DMS79 treated with DMSO at 0.1 percent for 48 hours (cell line): ENCODE measurements around the gene TUBGCP6.

Experiments used
- DNase-seq: peaks from one replicate; lab custom pipeline; 2025; lab: John Stamatoyannopoulos, UW

The TUBGCP6 gene, protein sequence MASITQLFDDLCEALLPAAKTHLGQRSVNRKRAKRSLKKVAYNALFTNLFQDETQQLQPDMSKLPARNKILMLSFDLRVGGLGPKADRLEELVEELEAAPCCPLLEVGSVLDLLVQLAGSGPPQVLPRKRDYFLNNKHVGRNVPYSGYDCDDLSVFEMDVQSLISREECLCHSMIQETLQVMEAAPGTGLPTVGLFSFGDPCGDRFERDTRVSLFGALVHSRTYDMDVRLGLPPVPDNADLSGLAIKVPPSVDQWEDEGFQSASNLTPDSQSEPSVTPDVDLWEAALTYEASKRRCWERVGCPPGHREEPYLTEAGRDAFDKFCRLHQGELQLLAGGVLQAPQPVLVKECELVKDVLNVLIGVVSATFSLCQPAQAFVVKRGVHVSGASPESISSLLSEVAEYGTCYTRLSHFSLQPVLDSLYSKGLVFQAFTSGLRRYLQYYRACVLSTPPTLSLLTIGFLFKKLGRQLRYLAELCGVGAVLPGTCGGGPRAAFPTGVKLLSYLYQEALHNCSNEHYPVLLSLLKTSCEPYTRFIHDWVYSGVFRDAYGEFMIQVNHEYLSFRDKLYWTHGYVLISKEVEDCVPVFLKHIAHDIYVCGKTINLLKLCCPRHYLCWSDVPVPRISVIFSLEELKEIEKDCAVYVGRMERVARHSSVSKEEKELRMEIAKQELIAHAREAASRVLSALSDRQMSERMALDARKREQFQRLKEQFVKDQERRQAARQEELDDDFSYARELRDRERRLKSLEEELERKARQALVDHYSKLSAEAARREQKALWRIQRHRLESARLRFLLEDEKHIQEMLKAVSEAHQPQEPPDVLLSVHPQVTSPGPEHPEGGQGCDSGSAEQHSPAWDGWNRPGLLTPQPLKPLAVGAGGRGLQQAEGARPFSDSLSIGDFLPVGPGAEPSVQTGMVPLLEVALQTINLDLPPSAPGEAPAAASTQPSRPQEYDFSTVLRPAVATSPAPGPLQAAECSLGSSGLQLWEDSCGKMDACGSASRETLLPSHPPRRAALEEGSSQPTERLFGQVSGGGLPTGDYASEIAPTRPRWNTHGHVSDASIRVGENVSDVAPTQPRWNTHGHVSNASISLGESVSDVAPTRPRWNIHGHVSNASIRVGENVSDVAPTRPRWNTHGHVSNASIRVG (N-terminal part only)

DNA sequence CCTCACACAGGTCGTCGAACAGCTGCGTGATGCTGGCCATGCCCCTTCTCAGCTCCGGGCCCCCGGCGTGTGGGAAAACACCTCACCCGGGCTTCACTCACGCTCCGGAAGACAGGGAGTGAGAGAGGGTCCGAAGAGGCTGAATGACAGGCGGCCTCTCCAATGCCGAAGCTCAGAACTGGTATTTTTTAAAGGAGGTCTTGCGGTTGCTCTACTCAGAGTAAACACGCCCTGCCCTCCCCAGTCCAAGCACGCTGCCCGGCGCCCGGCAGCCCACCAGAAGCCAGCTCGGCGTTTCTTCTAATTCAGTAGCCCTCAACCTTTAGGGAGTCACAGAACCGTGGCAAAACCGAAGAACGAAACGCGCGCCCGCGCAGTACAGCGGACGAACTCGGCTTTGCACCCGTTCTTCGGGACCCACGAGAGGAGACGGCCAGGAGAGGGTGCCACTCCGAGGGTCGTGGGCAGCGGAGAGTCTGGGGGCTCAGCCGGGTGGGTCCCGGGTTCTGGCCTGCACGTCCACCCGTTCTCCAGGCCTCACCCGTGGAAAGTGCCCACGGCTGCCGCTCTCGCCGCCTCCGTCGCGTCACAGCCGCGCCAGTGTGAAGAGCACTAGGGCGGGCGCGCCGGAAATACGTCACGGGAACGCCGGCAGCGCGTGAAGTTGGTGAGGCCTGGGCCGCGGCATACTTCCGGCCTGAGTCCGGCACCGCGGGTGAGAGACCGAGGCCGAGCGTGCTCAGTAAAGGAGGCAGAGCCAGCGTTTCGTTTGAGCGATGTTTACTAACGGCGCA, at the start of gene TUBGCP6:
Gene TUBGCP6, minus strand, starts transcription at position 604 of the 794 bp plus-strand sequence. Its CDS starts 564 bp downstream, at position 40.
- DNase-seq = peak; percentile 56

DNA sequence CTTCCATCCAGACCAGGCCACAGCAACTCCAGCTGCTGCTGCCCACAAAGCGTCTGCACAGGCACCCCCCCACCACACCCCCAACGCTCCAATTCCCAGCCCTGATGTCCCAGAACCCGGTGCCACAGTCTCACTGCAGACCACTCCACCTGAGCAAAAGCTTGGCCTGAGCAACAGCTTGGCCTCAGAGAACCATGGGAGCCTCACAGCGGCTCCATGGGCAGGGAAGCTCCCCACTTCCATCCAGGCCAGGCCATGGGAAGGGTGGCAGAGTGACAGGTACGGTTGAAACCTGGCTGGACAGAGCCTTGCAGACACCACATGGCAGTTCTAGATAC, 49.5 kb upstream of the TUBGCP6 start:
- no peak for DNase-seq

DNA sequence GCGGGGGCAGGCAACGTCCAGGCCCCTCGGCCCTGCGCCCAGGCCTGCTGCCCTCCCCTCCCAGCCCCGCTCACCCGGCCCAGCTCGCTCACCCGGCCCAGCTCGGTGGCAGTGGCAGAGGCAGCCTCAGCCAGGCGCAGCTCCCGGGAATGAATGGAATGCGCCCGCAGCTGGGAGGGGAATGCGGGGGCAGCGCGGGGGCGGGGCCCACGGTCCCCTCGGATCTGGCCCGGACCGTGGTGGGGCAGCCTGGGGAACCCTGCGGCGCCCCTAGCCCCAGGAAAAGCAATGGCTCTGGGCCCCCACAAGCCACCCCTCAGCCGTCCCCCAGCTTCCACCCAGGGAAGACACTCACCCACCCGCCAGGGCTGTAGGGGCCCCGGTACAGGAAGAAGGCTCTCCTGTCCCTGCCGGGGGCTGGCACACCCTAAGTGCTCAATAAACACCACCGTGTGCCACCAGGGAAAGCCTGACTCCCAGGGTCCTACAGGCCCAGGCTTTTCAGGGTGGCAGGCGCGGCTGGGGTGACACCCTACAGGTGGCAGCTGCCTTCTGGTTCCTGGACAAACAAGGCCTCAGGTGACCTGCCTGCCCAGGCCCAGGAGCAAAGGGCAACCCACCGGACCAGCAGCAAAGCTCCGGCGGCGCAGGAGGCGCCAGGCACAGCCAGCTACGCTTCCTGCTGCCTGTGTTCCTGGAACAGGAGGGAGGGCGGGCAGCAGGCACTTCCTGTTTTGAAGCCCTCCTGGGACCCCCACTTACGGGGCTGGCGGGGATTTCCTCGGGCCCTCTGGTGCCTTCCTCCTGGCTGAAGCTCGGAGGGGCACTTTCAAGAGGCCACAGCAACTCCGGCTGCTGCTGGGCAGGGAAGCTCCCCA, 48.9 kb upstream of the TUBGCP6 start:
- DNase-seq = no peak

DNA sequence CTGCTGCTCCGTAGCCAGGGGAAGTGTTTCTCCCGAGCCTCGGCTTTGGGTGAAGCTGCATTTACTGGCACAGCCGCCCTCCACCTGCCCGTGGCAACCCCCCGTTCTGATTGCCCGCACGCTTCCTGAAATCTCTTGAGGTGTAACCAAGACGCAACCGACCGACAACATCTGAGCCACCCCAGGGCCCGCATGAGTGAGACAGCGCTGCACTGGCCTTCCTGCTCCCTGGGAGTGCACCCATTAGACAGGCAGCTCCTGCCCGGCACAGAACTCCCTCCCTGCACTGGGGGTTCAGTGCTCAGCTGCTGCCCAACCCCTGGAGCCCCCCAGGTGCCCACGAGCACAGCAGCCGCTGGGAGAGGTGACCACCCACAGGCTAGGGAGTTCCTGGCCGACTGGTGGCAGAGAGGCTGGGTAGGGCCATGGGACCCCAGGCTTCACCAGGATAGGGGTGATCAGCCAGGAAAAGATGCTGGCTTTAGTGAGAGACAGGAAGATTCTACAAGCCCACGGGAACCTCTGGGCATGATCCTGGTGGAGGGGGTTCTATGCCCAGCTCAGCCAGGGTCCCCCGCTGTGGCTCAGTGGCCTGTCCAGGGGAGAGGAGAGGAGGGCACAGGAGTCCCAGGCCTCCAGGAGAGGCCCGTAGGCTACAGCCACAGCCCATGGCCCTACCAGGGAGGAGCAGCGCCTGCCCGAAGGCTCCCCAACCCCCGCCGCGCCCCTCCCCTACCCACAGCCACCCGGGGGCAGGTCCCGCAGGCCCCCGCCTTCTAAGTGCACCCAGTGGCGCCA, 48.0 kb upstream of the TUBGCP6 start:
- no peak for DNase-seq

DNA sequence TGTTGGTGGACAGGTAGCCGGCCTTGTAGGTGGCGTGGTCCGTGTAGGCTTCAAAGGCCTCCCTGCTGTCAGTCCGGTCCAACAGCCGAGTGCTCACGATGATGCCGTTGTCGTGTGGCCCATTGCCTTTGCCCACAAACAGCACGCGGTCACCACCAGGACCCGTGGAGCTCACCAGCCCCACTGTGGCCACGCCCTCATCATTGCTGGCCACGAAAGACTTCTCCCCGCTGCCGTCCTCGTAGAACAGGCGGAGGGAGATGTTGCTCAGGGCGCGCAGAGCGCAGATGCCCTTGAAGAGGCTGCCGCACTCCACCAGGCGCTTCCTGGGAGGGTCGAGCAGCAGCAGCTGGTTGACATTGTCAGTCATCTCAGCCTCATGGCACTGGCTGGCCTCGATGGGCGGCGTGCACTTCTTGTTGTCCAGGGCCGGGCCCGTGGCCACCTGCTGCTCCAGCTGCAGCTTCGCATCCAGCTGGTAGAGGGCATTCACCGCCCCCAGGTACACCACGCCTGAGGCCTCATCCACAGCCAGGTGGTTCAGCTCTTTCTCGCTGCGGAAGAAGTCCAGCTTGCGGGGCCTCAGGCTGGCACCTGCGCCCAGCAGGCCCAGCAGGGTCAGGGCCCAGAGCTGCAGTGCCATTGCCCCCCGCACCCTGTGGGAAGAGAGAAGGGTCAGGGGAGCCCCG, 45.3 kb upstream of the TUBGCP6 start:
- no peak for DNase-seq

DNA sequence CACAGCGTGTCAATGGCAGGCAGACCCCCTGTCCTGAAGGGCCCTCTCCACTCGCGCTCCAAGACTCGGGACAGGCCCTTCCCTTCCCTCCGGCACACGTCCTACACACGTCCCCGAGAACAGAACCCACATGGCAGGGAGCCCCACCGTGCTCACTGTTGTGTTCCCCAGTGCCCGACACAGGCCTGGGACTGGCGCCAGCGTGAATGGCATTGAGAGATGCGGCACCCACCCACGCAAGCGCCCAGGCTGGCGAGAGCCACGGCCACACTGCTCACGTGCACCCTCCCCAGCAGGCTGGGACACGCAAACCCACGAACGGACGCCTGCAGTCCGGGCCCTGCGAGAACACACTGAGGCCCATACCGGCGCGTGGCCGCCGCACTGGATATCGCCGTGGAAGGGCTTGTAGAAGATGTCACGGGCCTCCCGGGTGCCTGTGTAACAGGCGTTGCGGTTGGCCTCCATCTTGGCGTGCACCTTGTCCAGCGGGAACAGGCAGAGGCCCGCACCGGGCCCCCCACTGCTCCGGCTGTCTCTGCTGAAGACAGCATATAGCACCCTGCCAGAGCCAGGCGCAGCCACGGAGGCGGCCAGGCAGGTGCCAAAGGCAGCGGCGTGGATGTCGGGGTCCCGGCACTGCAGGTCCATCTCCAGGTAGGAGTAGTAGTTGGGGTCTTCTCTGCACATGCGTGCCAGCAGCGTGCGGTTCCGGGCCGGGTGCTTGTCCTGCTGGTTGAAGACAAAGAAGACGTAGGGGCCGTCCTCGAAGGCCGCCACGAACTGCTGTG, 44.5 kb upstream of the TUBGCP6 start:
- no peak for DNase-seq

DNA sequence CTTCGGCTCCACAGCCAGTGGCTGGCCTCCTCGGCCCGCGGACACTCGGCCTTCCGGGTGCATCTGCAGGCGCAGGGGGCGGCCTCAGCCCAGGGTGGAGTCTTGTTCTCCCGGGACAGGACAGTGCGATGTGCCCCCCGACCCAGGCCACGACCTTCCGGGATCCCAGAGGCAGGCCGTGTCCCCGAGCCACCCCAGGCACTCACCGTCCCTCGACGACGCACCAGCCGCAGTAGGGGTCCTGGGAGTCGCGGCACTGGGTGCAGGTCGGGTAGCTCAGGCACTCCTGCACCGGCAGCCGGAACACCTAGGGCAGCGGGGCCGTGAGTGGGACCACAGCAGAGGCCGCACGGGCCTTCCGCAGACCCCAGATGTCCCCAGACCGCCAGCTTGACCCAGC, 42.9 kb upstream of the TUBGCP6 start:
- DNase-seq = no peak

DNA sequence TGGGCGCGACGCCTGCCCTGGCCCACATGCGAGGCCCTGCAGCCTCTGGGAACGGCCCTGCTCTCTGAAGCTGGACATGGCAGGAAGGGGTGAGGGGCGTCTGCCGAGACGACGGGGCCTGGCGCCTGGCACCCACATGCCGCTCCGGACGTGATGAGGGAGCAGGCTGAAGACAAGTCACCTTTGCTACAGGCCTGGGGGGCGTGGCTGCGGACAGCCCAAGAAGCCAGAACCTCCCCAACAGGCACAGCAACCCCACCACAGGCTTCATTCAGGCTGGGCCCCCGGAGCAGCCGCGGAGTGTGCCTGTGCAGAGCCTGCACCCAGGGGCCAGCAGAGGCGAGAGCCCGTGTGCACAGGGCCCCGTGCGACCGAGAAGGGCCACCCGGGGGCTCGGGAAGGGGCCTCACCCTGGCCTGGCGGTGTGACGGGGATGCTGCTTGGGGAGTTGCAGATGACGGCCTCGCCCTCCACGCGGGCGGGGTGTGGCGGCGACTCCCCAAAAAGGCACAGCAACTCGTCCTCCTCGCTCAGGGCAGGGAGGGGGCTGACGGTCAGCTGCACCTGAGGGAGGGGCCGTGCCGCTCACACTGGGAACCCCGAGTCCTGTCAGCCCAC, 42.0 kb upstream of the TUBGCP6 start:
- DNase-seq = no peak

DNA sequence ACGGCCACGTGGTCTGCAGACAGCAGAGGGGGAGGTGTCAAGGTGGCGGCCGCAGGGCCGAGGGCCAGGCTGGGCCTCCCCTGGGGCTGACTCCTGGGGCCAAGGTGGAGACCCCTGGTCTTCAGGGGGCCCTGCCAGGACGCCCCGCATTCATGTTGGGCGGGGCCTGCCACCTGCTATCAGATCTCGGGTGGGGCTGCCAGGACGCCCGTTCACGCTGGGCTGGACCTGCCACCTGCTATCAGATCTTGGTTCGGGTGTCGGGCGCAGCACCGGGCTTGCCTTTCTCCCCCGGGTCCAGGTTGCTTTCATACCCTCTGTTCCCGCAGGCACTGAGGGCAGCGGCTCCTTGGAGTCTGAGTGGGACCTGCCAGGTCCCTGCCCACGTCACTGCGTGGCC, 41.5 kb upstream of the TUBGCP6 start:
- no peak for DNase-seq

DNA sequence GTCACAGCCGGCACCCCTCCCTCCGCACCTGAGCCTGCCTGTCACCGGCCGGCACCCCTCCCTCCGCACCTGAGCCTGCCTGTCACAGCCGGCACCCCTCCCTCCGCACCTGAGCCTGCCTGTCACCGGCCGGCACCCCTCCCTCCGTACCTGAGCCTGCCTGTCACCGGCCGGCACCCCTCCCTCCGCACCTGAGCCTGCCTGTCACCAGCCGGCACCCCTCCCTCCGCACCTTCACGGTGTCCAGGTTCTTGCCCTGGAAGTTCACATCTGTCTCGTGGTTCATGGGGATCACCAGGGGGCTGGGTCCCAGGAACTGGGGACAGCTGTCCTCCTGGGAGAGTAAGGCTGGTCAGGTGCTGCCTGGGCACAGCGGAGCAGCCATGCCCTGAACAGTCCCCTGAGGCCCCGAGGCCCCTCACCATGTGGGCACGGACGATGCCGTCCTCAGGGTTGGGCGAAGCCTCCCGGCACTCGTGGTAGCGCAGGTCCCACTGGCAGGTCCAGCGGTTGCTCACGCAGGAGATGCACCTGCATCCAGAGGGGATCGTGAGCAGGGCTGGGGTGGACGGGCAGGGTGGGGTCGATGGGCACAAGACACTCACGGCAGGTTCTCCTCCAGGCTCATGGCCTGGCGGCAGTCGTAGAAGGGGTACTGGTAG, 40.9 kb upstream of the TUBGCP6 start:
- no peak for DNase-seq

DNA sequence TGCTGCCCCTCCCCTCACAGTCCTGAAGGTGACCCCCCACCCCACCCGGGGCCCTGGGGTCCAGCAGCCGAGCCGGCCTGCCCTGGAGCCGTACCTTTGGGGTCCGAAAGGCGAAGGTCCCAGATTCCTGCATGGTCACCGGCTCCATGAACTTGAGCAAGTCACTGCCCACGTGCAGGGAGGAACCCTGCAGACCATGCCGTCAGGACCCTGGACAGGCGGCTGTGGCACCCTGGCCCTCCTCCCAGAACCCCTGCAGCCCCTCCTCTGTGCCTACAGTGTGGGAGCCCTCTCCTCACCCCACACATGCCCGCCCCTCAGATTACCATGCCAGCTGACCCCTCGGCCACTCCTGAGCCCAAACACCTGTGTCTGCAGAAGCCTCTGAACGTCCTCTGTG, 39.7 kb upstream of the TUBGCP6 start:
- no peak for DNase-seq

DNA sequence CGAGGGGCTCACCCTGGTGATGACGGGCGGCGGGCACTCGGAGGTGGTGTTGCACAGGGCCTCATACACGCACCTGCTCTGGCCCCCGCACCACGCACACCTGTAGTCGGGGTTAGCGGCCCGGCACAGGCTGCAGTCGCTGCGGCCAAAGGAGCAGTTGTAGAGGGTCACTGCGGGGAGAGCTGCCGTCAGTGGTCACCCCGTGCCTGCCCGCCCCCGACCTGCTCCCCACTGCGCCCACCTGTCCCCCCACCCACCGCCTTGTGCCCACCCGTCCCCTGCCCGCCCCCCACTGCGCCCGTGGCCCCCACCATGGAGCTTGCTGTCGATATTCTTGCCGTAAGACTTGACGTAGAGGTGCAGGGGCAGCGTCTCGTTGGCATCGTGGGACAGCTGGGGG, 39.0 kb upstream of the TUBGCP6 start:
- DNase-seq = no peak

DNA sequence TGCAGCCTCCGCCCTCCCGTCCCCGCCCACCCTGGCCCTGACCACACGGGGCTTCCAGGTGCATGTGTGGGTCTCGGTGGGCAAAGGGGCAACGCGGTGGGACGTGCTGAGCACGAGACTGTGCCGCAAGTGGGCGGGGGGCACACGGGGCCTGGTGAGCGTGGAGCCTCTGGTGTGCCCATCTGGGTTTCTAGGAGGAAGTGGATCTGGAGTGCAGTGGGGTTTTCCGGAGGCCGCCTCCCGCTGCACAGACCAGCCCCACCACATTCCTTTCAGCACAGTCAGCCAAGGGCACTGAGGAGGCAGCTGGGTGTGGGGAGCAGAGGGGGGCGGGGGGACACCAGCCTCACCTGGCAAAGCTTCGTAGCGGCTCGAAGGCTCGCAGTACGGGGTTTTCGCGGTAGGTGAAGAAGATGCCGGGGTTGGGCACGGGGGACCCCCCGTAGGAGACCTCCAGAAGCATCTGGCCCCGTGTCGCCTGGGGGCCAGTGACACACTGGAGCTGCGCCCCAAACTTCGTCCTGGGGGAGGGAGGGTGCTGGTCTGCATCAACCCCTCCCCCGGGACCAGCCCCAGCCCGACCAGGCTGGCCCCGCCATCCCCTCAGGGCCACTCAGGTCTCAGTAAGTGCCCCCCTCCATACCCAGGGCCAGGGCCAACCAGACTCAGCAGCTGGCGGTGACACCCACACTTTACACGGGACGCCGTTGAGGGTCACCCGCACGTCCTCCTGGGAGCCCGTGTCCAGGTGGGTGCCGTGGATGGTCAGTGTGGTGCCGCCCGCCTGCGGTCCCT, 37.7 kb upstream of the TUBGCP6 start:
- DNase-seq = no peak

DNA sequence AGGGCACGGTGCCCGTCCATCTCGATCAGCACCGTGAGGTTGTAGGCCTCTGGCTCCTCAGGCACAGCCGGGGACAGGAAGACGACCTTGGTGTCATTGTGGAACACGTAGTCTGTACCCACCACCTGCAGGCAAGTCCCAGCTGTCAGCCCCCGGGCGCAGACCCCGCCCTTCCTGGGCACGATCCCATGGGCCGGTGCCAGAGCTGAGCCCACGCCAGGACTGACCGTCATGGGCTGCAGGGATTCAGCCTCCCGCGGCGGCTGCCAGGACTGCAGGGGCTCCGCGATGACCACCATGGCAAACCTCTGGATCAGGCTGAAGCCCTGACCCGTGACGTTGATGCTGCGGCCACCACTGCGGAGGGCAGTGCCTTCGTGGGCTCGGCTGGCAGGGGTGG, 37.1 kb upstream of the TUBGCP6 start:
- DNase-seq = no peak

DNA sequence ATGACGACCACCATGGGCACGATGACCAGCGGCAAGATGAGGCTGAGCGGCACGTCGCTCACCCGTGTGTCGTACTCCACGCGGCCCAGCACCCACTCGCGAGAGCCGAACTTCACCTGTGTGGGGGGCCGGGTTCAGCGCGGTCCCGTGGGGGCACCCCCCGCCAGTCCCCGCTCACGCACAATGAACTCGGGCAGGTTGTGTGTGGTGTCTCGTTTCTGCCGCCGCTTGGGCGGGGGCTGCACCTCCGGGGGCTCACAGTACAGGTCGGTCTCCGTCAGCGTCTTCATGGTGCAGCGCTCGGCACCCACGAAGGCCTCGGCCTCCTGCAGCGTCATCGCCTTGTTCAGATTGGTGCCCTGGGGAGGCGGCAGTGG, 36.5 kb upstream of the TUBGCP6 start:
- DNase-seq = no peak

DNA sequence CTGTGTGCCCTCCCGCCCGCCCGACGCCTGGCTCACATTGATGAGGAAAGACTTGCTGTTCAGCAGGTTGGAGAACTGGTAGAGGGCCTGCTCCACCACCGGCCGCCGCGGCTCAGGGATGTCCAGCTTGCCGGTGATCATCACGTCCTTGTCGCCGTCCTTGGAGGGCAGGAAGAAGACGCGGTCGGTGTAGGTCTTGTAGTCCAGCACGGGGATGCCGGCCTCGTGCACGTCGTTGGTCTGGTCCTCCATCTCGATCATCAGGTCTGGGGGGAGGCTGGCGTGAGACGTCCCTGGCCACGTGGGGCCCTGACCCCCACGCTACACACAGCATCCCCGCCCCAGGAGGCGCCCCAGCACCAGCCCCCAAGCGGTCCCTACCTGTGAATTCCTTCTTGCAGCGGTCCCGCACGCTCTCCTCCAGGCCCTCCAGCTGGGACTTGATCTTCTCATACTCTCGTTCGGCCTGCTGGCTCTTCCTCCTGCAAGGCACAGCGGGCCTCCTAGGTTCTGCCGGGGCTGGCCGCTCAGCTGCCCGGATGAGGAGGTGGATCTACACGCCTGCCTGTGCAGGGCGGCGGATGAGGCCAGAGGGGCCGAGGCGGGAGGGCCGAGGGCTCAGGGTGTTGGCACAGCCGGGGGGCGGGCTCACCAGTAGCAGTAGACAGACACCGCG, 36.0 kb upstream of the TUBGCP6 start:
- DNase-seq = no peak
